Left lung (tissue), 10 donors: ENCODE measurements around the gene ENOX1. TPM values are rescaled to one million over a fixed set of nuclear protein-coding genes. Genes with fewer than 3 reads are reported as not detected.

Experiments
- ATAC-seq: fragments of 200-7000 bp; cut with Tn5 transposase; one replicate; pipeline ENCODE4 v1.9.1; 2020; ENCODE audit warnings: moderate library complexity
- DNase-seq, 4 donors: peaks; one replicate each; pipeline ENCODE4 v3.0.0-alpha.2; 2013 to 2020
- H3K27ac ChIP-seq, 2 donors: fragments of 200-600 bp; sonication (generic) in 1 of 2; one replicate each; pipeline versions ENCODE4 v1.5.0 to v1.8.0; 2020 to 2021
- H3K27me3 ChIP-seq, 2 donors: fragments of 200-600 bp; sonication (generic) in 1 of 2; one replicate each; pipeline versions ENCODE4 v1.5.0 to v1.8.0; 2020 to 2021
- H3K36me3 ChIP-seq, 2 donors: fragments of 200-600 bp; sonication (generic) in 1 of 2; one replicate each; pipeline versions ENCODE4 v1.5.0 to v1.8.0; 2020 to 2021
- H3K4me1 ChIP-seq, 2 donors: fragments of 200-600 bp; one replicate each; pipeline ENCODE4 v1.8.0; 2021
- H3K4me3 ChIP-seq, 2 donors: fragments of 200-600 bp; sonication (generic) in 1 of 2; one replicate each; pipeline versions ENCODE4 v1.5.0 to v1.8.0; 2020 to 2021; ENCODE audit warnings: mild to moderate bottlenecking in 1 of 2
- H3K9me3 ChIP-seq, 2 donors: fragments of 200-600 bp; sonication (generic) in 1 of 2; one replicate each; pipeline versions ENCODE4 v1.5.0 to v1.8.0; 2020 to 2021
- intact Hi-C, 2 donors: fragments of 100-400 bp; cut with DNase I; formaldehyde crosslinking; loops; one replicate each; pipeline versions ENCODE4 v1.11.2 to v1.14.2; 2022
- polyA plus RNA-seq, 6 donors: library from polyadenylated mRNA; unstranded; fragments of 120-200 nt; gene quantifications; one replicate each; pipeline ENCODE4 v1.2.1, GENCODE V29; 2013; ENCODE audit not compliant: insufficient read length in 6 of 6
- total RNA-seq, 2 donors: library from RNA; stranded (reverse); fragmentation: NEBNext Ultra II Directional; extraction: Animal tissue kit (Norgen Biotek cat#: 25700); gene quantifications; one replicate each; pipeline ENCODE4 v1.2.1, GENCODE V29; 2021
- TF ChIP-seq, protein P1 (sequence below), 2 donors: fragments of 200-600 bp; sonication (generic) in 1 of 2; IDR thresholded peaks; one replicate each; pipeline versions ENCODE4 v1.5.0 to v1.8.0; 2021; ENCODE audit warnings: antibody characterized with exemption in 2 of 2
- donor health status: DM: no; HTN: yes; CAD: no.
- donor health status: DM: no; HTN: no; CAD: no.

ENOX1 gene
- total and polyA plus RNA-seq, 8 donors = 1.5 to 9.0 (median 6.8) TPM

DNA sequence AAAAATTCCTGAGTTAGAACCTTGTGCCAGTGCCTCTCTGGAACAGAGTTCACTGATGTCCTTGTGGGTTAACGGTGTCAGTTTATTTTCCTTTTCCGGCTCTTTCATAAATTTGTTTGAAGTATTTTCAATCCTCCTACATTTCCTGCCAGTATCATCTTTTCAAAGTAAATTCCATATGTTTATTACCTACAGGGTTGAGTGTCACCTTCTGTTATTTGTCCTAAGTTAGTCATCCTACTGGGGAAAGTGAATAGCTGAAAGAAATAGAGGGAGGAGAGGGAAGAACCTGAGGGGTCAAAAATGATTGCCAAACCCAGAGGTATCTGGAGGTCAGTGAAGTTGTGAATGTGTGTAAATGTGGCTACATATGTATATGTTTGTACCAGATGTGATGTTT lies 582.2 kb downstream of the ENOX1 start:
- no peak for DNase-seq
- intact Hi-C loops = no loop called here
- H3K9me3 ChIP-seq = peaks cover 0 to 10% of the 10 kb centered on the region in 2 donors
- H3K4me3 ChIP-seq = no peak overlapping the region
- no peaks in the 10 kb centered on the region for H3K4me1 ChIP-seq
- ATAC-seq = no peak
- H3K27me3 ChIP-seq = no peaks in the 10 kb centered on the region
- no peaks in the 10 kb centered on the region for H3K36me3 ChIP-seq
- TF ChIP-seq, protein P1, sequence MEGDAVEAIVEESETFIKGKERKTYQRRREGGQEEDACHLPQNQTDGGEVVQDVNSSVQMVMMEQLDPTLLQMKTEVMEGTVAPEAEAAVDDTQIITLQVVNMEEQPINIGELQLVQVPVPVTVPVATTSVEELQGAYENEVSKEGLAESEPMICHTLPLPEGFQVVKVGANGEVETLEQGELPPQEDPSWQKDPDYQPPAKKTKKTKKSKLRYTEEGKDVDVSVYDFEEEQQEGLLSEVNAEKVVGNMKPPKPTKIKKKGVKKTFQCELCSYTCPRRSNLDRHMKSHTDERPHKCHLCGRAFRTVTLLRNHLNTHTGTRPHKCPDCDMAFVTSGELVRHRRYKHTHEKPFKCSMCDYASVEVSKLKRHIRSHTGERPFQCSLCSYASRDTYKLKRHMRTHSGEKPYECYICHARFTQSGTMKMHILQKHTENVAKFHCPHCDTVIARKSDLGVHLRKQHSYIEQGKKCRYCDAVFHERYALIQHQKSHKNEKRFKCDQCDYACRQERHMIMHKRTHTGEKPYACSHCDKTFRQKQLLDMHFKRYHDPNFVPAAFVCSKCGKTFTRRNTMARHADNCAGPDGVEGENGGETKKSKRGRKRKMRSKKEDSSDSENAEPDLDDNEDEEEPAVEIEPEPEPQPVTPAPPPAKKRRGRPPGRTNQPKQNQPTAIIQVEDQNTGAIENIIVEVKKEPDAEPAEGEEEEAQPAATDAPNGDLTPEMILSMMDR (IDR thresholded peaks at IDR 0.05) = no peak
- no peak overlapping the region for H3K27ac ChIP-seq

DNA sequence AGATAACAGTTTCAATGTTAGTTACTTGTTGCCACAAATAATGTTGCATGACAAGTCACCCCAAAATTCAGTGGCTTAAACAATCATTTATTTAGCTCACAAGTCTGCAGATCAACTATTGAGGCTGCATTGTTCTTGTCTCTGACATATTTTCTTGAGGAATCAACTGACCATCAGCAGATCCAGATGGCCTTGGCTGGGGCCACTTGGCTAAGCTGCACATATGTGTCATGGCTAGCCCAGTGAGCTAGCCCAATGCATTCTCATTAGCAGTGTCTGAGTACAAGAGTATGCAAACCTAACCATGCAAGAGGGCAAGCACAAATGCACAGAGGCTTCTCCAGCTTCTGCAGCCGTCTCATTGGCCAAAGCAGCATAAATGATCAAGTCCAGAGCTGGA lies 583.0 kb downstream of the ENOX1 start:
- H3K36me3 ChIP-seq = no peaks in the 10 kb centered on the region
- H3K4me1 ChIP-seq = no peaks in the 10 kb centered on the region
- H3K27ac ChIP-seq = no peak overlapping the region
- DNase-seq = no peak
- TF ChIP-seq, protein P1 (IDR thresholded peaks at IDR 0.05) = no peak
- peaks cover 0 to 10% of the 10 kb centered on the region in 2 donors for H3K9me3 ChIP-seq
- ATAC-seq = no peak
- H3K27me3 ChIP-seq = no peaks in the 10 kb centered on the region
- intact Hi-C loops = no loop called here
- no peak overlapping the region for H3K4me3 ChIP-seq

DNA sequence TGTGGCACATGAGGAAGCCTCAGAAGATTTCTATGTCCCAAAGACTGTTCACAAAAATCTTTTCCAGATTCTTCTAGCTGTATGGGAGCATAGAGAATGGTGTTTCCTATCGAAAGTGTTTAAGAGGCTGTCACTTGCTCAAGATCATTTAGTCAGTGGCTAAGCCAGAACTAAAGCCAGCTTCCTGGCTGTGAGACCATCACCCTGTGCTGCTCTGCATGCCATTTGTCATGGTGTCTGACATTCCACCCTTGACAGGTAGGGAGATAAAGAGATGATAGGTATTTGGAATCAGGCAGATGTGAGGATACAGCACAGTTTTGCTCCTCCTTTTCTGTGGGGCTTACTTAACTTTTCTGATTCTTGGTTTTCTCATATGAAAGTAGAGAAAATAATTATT lies 586.0 kb downstream of the ENOX1 start:
- no peak overlapping the region for H3K4me3 ChIP-seq
- no peaks in the 10 kb centered on the region for H3K27me3 ChIP-seq
- H3K36me3 ChIP-seq = no peaks in the 10 kb centered on the region
- intact Hi-C loops = no loop called here
- H3K9me3 ChIP-seq = peaks cover 0 to 10% of the 10 kb centered on the region in 2 donors
- TF ChIP-seq, protein P1 (IDR thresholded peaks at IDR 0.05) = no peak
- ATAC-seq = no peak
- H3K4me1 ChIP-seq = no peaks in the 10 kb centered on the region
- no peak for DNase-seq
- H3K27ac ChIP-seq = no peak overlapping the region

DNA sequence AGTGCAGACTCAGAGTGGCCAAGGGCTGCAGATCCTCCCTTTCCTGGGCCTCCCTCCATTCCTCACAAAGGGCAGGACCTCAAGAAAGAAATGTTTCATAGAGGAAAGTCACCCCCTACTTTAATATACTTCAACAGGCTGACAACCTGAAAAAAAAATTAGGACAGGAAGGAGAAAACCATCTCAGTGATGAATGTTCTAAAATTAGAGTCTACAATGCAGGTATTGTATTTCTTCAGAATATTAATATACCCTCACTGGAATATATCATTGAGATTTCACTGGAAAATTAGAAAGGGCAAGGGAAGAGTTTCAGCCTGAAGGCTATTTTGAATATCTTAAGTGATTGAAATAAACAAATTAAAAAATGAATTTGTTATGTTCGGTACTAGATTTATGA lies 586.5 kb downstream of the ENOX1 start:
- no peak for ATAC-seq
- intact Hi-C loops = no loop called here
- Histone ChIP-seq H3K27ac (no peak overlapping the region), H3K36me3 (no peaks in the 10 kb centered on the region), H3K27me3 (no peaks in the 10 kb centered on the region), H3K9me3 (peaks cover 0 to 10% of the 10 kb centered on the region in 2 donors), H3K4me1 (no peaks in the 10 kb centered on the region), H3K4me3 (no peak overlapping the region)
- no peak for DNase-seq
- TF ChIP-seq, protein P1 (IDR thresholded peaks at IDR 0.05) = no peak

DNA sequence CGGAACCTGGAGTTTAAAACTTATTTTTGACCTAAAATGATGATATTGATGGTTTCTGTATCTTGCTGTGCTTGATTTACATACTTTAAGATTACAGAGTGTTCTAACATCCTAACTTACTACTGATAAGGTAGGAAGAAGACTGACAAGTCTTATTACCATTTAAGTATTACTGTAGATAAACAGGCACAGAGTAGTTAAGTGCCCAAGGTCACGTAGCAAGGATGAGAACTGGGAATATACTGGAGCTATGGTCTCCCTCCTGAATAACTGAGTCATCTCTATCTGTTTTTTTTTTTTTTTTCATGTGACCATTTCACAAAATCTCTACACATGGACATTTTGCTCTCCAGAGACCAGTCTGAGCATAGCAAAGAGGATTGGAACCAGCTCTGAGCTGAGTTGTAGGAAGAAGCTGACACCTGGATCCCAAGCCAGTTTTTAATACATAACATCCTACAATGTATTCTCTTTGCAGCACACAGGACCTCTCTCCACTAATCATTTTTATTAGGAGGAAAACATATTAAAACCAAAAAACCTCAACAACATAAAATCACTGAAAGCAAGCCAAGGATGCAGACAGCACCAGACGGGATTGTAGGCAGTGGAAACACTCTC lies 589.9 kb downstream of the ENOX1 start:
- no peak overlapping the region for H3K4me3 ChIP-seq
- H3K27me3 ChIP-seq = no peaks in the 10 kb centered on the region
- ATAC-seq = no peak
- H3K27ac ChIP-seq = no peak overlapping the region
- TF ChIP-seq, protein P1 (IDR thresholded peaks at IDR 0.05) = no peak
- no peaks in the 10 kb centered on the region for H3K9me3 ChIP-seq
- intact Hi-C loops = no loop called here
- no peaks in the 10 kb centered on the region for H3K4me1 ChIP-seq
- DNase-seq = no peak
- no peaks in the 10 kb centered on the region for H3K36me3 ChIP-seq
